Thymus (tissue), 11 donors: ENCODE results near the gene NUPR1. TPM values are rescaled to one million over a fixed set of nuclear protein-coding genes. Genes with fewer than 3 reads are reported as not detected.
A peak's percentile ranks its signal among the peaks of the same experiment; 100 is the strongest.
"Not testable (repeated sequence)": the region's sequence is repeated elsewhere in the genome, so short reads cannot be mapped to it uniquely, and the experiment has no call there.

ENCODE experiments used
- DNase-seq, 9 donors: peaks; one replicate each; pipeline ENCODE4 v3.0.0-alpha.2; 2013; ENCODE audit warnings: low spot score in 9 of 9, low read depth in 6 of 9, missing footprints in 1 of 9
- H3K27ac ChIP-seq, 2 donors: one replicate each; pipeline ENCODE4 v1.5.1; 2013; ENCODE audit warnings: control low read depth in 1 of 2, low read depth in 1 of 2, low read length in 1 of 2, mild to moderate bottlenecking in 1 of 2, moderate library complexity in 1 of 2
- H3K27me3 ChIP-seq, 2 donors: one replicate each; pipeline ENCODE4 v1.5.1; 2013; ENCODE audit warnings: low read length in 1 of 2; ENCODE audit not compliant: control insufficient read depth in 2 of 2, insufficient read depth in 1 of 2
- H3K36me3 ChIP-seq, 2 donors: one replicate each; pipeline ENCODE4 v1.5.1; 2013; ENCODE audit warnings: low read length in 1 of 2, mild to moderate bottlenecking in 1 of 2, moderate library complexity in 1 of 2; ENCODE audit not compliant: control insufficient read depth in 2 of 2, insufficient read depth in 2 of 2
- H3K4me1 ChIP-seq, 2 donors: one replicate each; pipeline ENCODE4 v1.5.1; 2013; ENCODE audit warnings: low read length in 2 of 2; ENCODE audit not compliant: control insufficient read depth in 2 of 2, insufficient read depth in 2 of 2
- H3K4me3 ChIP-seq, 2 donors: one replicate each; pipeline ENCODE4 v1.5.1; 2013; ENCODE audit warnings: low read length in 2 of 2, control low read depth in 1 of 2, mild to moderate bottlenecking in 1 of 2
- H3K9me3 ChIP-seq, 2 donors: one replicate each; pipeline ENCODE4 v1.5.1; 2013; ENCODE audit warnings: low read length in 1 of 2, mild to moderate bottlenecking in 1 of 2; ENCODE audit not compliant: control insufficient read depth in 2 of 2, insufficient read depth in 1 of 2
- WGBS: extraction: QIAGEN DNeasy Blood & Tissue Kit; methylation state at CpG from one replicate; pipeline ENCODE4 v1.1.7; 2013; 5-methylcytosine and 5-hydroxymethylcytosine counted together
- polyA plus RNA-seq: library from polyadenylated mRNA; stranded (reverse); fragments of 200-250 nt; gene quantifications from one replicate; pipeline ENCODE4 v1.2.3, GENCODE V29; 2013
- total RNA-seq: library from RNA; stranded (reverse); fragments of 120-200 nt; gene quantifications from one replicate; pipeline ENCODE4 v1.2.4, GENCODE V29; 2013
- donor health status: healthy.

NUPR1 gene
- total and polyA plus RNA-seq, 2 donors, result 29.6 to 294 TPM

- peaks cover 19 to 38% of the 10 kb centered on the region in 2 donors for H3K4me1 ChIP-seq
- 1% methylated on average over 42 of the region's 42 CpGs for WGBS
- peak in 1 of 9 donors; percentile 16 for DNase-seq
Measured at GRCh38 chr16:28491230-28491969, 47.4 kb downstream of the NUPR1 start.

GRCh38 chr16:28486266-28486665 lies 52.5 kb downstream of the NUPR1 start:
- 97% methylated on average over 5 of the region's 5 CpGs for WGBS
- Histone ChIP-seq H3K9me3 (no peaks in the 10 kb centered on the region), H3K36me3 (peaks cover 41 to 62% of the 10 kb centered on the region in 2 donors), H3K4me3 (no peak overlapping the region), H3K27ac (no peak overlapping the region), H3K4me1 (peaks cover 2% of the 10 kb centered on the region in 2 donors), H3K27me3 (no peaks in the 10 kb centered on the region)
- no peak for DNase-seq

More at GRCh38 chr16:28491230-28491969, 47.4 kb downstream of the NUPR1 start:
- peaks cover 20 to 28% of the 10 kb centered on the region in 2 donors for H3K36me3 ChIP-seq
- no peaks in the 10 kb centered on the region for H3K9me3 ChIP-seq
- peak overlapping the region; percentile 78 to 81 for H3K4me3 ChIP-seq
- no peaks in the 10 kb centered on the region for H3K27me3 ChIP-seq
- H3K27ac ChIP-seq, result peak overlapping the region; percentile 98

DNA sequence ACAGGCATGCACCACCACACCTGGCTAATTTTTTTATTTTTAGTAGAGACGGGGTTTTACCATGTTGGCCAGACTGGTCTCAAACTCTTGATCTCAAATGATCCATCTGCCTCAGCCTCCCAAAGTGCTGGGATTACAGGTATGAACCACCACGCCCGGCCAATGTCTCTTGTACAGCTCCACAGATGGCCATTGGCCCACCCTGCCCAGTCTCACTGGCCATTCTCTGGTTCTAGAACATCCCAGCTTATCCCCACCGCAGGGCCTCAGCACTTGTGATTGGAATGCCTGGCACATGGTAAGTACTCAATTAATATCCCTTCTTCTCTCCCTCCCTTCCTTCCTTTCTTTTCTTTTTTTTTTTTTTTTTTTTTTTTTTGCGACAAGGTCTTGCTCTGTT lies 55.4 kb downstream of the NUPR1 start:
- H3K36me3 ChIP-seq, result peaks cover 52 to 68% of the 10 kb centered on the region in 2 donors
- DNase-seq, H3K27ac ChIP-seq, H3K4me1 ChIP-seq, H3K27me3 ChIP-seq, H3K9me3 ChIP-seq, H3K4me3 ChIP-seq: not testable (repeated sequence)
- over 99% methylated on average over 5 of the region's 5 CpGs for WGBS

Other genes starting within 250 kb of the NUPR1 start
- 2.0 TPM for gene SBK1, start 246.4 kb downstream of the NUPR1 start, total RNA-seq
- 5.2 TPM for gene SBK1, start 246.4 kb downstream of the NUPR1 start, polyA plus RNA-seq
- 0.66 TPM for gene NPIPB6, start 175.5 kb downstream of the NUPR1 start, total RNA-seq
- 2.6 TPM for gene NPIPB6, start 175.5 kb downstream of the NUPR1 start, polyA plus RNA-seq
- gene EIF3CL, start 135.1 kb downstream of the NUPR1 start, total RNA-seq, result 58.2 TPM
- gene EIF3CL, start 135.1 kb downstream of the NUPR1 start, polyA plus RNA-seq, result 42.4 TPM
- gene NPIPB7, start 66.6 kb downstream of the NUPR1 start, total RNA-seq, result not detected
- gene NPIPB7, start 66.6 kb downstream of the NUPR1 start, polyA plus RNA-seq, result 0.55 TPM
- 6.8 TPM for gene CLN3, start 46.9 kb downstream of the NUPR1 start, total RNA-seq
- gene CLN3, start 46.9 kb downstream of the NUPR1 start, polyA plus RNA-seq, result 33.4 TPM
- gene APOBR, start 44.3 kb downstream of the NUPR1 start, total RNA-seq, result 1.3 TPM
- gene APOBR, start 44.3 kb downstream of the NUPR1 start, polyA plus RNA-seq, result 10.6 TPM
- 0.47 TPM for gene IL27, start 32.1 kb downstream of the NUPR1 start, total RNA-seq
- gene IL27, start 32.1 kb downstream of the NUPR1 start, polyA plus RNA-seq, result 0.46 TPM
- 30.3 TPM for gene SGF29, start 14.9 kb upstream of the NUPR1 start, total RNA-seq
- 34.7 TPM for gene SGF29, start 14.9 kb upstream of the NUPR1 start, polyA plus RNA-seq
- gene SULT1A2, start 58.1 kb upstream of the NUPR1 start, total RNA-seq, result 0.66 TPM
- gene SULT1A2, start 58.1 kb upstream of the NUPR1 start, polyA plus RNA-seq, result 1.2 TPM
- gene SULT1A1, start 71.1 kb upstream of the NUPR1 start, total RNA-seq, result 26.3 TPM
- 25.9 TPM for gene SULT1A1, start 71.1 kb upstream of the NUPR1 start, polyA plus RNA-seq
- gene NPIPB8, start 99.1 kb upstream of the NUPR1 start, total RNA-seq, result 0.14 TPM
- not detected for gene NPIPB8, start 99.1 kb upstream of the NUPR1 start, polyA plus RNA-seq
- gene EIF3C, start 172.5 kb upstream of the NUPR1 start, total RNA-seq, result 331 TPM
- gene EIF3C, start 172.5 kb upstream of the NUPR1 start, polyA plus RNA-seq, result 453 TPM
- 0.42 TPM for gene NPIPB9, start 212.8 kb upstream of the NUPR1 start, total RNA-seq
- gene NPIPB9, start 212.8 kb upstream of the NUPR1 start, polyA plus RNA-seq, result 1.4 TPM